ENCODE measurements around the gene RNLS.
"Not testable (repeated sequence)": the region's sequence is repeated elsewhere in the genome, so short reads cannot be mapped to it uniquely, and the experiment has no call there.

The RNLS gene

DNA sequence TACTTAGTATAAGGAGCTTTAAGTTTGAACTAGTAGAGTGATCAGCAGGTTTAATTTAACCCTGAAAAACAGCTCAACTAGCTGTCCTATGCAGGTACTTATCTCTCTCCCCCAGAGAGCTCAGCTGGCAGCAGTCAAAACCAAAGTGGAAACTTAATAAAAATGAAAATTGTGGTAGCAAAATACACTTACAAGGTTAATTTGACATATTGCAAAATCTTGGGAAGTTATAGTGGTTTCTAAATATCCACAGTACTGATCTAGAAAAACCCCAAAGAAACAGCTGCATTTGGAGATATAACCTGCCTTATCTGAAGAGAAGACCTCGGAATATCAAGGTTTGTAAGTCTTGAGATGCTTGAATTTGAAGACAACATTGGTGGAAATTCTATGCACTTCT is 269.2 kb downstream of the RNLS start:
- TF ChIP-seq, protein P1, sequence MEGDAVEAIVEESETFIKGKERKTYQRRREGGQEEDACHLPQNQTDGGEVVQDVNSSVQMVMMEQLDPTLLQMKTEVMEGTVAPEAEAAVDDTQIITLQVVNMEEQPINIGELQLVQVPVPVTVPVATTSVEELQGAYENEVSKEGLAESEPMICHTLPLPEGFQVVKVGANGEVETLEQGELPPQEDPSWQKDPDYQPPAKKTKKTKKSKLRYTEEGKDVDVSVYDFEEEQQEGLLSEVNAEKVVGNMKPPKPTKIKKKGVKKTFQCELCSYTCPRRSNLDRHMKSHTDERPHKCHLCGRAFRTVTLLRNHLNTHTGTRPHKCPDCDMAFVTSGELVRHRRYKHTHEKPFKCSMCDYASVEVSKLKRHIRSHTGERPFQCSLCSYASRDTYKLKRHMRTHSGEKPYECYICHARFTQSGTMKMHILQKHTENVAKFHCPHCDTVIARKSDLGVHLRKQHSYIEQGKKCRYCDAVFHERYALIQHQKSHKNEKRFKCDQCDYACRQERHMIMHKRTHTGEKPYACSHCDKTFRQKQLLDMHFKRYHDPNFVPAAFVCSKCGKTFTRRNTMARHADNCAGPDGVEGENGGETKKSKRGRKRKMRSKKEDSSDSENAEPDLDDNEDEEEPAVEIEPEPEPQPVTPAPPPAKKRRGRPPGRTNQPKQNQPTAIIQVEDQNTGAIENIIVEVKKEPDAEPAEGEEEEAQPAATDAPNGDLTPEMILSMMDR (IDR thresholded peaks at IDR 0.05; ENCODE audit: insufficient read depth, missing control alignments): no peak
- FAIRE-seq (no peak), DNase-seq (ENCODE audit: insufficient read length, low spot score) (no peak)

DNA sequence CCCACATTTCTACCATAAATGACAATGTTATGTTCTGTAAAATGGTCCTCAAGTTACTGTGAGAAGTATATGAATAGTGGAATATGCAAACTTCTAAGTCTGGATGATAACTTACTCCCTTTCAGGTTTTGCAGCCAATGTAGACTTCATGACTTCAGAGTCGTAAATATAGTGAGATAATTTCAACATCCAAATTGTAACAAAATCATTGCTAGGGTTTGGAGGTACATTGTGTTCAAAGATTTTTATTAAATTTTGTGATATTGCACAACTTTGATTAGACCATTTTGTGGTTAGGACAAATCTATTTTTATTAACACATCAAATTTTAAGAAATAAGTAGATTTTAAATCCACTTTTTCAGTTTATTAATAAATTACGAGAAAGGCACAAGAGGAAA is 270.3 kb downstream of the RNLS start:
- no peak for DNase-seq (ENCODE audit: insufficient read length, low spot score)
- no peak for FAIRE-seq
- TF ChIP-seq, protein P1 (IDR thresholded peaks at IDR 0.05; ENCODE audit: insufficient read depth, missing control alignments): no peak

DNA sequence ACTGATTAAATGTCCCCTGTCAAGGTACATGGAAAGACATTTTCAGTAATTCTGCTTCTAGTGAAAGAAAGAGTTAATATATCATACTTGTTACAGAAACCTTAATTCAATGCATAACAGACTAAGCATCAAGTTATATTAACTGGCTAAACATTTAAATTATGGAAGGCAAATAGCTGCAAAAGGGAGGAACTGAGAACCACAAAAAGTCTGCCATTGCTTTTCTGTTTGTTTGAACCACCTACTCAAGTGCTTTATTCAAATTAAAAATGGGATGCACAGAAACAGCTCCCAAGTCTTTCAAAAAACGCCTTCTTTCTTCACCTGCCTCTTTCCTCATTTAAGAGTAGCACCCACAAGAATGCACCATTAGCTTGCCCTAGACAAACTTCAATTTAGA is 271.9 kb downstream of the RNLS start:
- FAIRE-seq (no peak), DNase-seq (ENCODE audit: insufficient read length, low spot score) (no peak)
- TF ChIP-seq, protein P1 (IDR thresholded peaks at IDR 0.05; ENCODE audit: insufficient read depth, missing control alignments): no peak

DNA sequence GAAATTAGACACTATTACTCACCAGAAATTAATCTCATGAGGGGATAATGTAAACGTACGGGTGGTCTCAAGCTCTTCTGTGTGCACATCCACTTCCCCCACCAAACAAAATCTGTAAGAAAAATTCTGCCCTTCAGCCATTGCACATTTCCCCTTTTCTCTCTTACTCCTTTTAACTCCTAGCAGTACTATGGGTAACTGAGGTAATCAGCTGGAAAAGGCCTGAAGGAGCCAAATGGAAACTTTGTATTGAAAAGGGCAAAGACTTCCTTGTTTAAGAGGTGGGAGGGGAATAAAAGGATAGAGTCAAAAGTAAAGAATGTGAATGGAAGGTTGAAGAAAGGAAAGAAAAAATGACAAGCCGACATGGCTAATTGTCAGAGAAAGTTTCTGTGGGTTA is 273.8 kb downstream of the RNLS start:
- FAIRE-seq: no peak
- DNase-seq (ENCODE audit: insufficient read length, low spot score): no peak
- TF ChIP-seq, protein P1 (IDR thresholded peaks at IDR 0.05; ENCODE audit: insufficient read depth, missing control alignments): no peak

DNA sequence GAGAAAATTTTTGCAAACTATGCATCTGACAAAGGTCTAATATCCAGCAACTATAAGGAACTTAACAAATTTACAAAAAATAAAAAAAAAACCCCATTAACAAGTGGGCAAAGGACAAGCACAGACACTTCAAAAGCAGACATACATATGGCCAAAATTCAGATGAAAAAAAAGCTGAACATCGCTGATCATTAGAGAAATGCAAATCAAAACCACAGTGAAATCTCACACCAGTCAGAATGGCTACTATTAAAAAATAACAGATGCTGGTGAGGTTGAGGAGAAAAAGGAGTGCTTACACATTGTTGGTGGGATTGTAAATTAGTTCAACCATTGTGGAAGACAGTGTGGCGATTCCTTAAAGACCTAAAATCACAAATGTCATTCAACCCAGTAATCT is 274.8 kb downstream of the RNLS start:
- not testable (repeated sequence) for FAIRE-seq; DNase-seq (ENCODE audit: insufficient read length, low spot score)

DNA sequence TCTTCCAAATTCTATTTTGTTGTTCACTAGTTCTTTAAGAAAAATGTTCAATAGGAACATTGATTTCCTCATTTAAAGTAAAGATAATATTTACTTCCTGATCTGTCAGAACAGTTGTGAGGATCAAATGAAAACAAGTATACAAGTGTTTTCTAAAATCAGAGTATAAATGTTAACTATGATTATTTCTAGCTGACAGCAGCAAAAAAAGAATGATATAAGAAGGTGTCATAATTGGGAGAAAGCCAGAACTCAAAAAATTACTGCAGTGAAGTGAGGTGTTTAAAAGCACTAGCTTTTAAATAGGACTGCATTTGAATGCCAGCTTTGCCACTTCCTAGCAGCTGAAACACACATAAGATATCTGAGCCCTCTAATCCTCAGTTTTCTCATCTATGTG is 283.3 kb downstream of the RNLS start:
- TF ChIP-seq, protein P1 (IDR thresholded peaks at IDR 0.05; ENCODE audit: insufficient read depth, missing control alignments): no peak
- FAIRE-seq: no peak

DNA sequence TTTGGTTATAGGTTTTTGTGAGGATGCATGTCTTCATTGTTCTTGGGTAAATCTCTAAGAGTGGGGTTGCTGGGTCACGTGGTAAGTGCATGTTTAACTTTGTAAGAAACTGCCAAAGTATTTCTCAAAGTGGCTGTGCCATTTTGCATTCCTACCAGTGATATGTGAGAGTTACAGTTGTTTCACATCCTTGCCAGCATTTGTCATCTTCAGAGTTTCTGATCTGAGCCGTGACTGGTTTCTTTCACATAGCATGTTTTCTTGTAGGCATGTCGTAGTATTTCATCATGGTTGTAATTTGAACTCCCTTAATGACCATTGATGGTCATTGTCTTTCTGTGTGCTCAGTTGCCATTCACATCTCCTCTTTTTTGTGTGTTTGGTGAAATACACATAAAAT is 286.0 kb downstream of the RNLS start:
- DNase-seq (ENCODE audit: insufficient read length, low spot score) (no peak), FAIRE-seq (no peak)
- TF ChIP-seq, protein P1 (IDR thresholded peaks at IDR 0.05; ENCODE audit: insufficient read depth, missing control alignments): no peak

More for the DNA sequence above, 283.3 kb downstream of the RNLS start:
- no peak for DNase-seq (ENCODE audit: insufficient read length, low spot score)

DNA sequence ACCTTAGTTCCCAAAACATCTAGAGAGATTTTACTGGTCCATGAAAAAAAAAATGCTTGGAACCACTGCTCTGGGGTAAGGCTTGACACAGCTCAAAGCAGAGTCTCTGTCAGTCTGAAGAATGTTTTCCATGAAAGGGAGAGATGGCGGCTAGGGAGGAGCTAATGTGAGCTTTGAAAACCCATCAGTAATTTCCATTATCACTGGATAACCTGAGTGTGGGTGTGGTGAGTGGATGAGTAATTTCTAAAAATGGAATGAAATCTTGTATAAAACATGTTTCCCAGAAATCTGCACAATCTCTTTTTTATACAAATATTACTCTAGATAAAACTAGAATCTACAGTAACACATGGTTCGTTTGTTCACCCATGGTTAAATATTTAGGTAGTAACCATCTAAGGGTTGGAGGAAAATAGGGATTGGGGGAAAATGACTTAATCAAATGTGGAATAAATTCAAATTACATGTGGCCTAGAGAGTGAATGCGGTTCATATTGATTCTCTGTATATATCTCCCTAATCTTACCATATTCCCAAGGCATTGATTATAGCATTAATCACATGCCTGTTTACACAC is 289.4 kb downstream of the RNLS start:
- TF ChIP-seq, protein P1 (IDR thresholded peaks at IDR 0.05; ENCODE audit: insufficient read depth, missing control alignments): no peak
- FAIRE-seq (no peak), DNase-seq (ENCODE audit: insufficient read length, low spot score) (no peak)
